Midbrain (tissue), 1 donor: ENCODE data around the gene TTC17.
"Not testable (repeated sequence)": the region's sequence is repeated elsewhere in the genome, so short reads cannot be mapped to it uniquely, and the experiment has no call there.

Source experiments
- DNase-seq: peaks from one replicate; lab custom pipeline; 2025; lab: John Stamatoyannopoulos, UW

The TTC17 gene

GRCh38 chr11:43467958-43468357, 109.2 kb downstream of the TTC17 start:
- no peak for DNase-seq

- DNase-seq, result not testable (repeated sequence)
Observed at GRCh38 chr11:43477491-43477890, 118.8 kb downstream of the TTC17 start.

- no peak for DNase-seq
Observed at GRCh38 chr11:43486141-43486540, 127.4 kb downstream of the TTC17 start.

- DNase-seq, result no peak
Observed at GRCh38 chr11:43489869-43490465, 131.2 kb downstream of the TTC17 start.

GRCh38 chr11:43492701-43493100, 134.0 kb downstream of the TTC17 start:
- DNase-seq, result no peak

- no peak for DNase-seq
Observed at GRCh38 chr11:43493431-43493830, 134.7 kb downstream of the TTC17 start.

GRCh38 chr11:43497144-43497543, 138.4 kb downstream of the TTC17 start:
- DNase-seq, result no peak

GRCh38 chr11:43498561-43498960, 139.8 kb downstream of the TTC17 start:
- no peak for DNase-seq

- no peak for DNase-seq
Observed at GRCh38 chr11:43503417-43503816, 144.7 kb downstream of the TTC17 start.

- no peak for DNase-seq
Observed at GRCh38 chr11:43504316-43504950, 145.7 kb downstream of the TTC17 start.

- no peak for DNase-seq
Observed at GRCh38 chr11:43505171-43505570, 146.5 kb downstream of the TTC17 start.

- no peak for DNase-seq
Observed at GRCh38 chr11:43507171-43507570, 148.5 kb downstream of the TTC17 start.

GRCh38 chr11:43508511-43508918, 149.8 kb downstream of the TTC17 start:
- no peak for DNase-seq

- DNase-seq, result no peak
Observed at GRCh38 chr11:43511959-43512358, 153.2 kb downstream of the TTC17 start.

GRCh38 chr11:43515090-43515489, 156.4 kb downstream of the TTC17 start:
- DNase-seq, result no peak

- no peak for DNase-seq
Observed at GRCh38 chr11:43516316-43516850, 157.7 kb downstream of the TTC17 start.

GRCh38 chr11:43517518-43517917, 158.8 kb downstream of the TTC17 start:
- no peak for DNase-seq

- no peak for DNase-seq
Observed at GRCh38 chr11:43518408-43519160, 159.9 kb downstream of the TTC17 start.

- no peak for DNase-seq
Observed at GRCh38 chr11:43521471-43521870, 162.8 kb downstream of the TTC17 start.

- no peak for DNase-seq
Observed at GRCh38 chr11:43523632-43524031, 164.9 kb downstream of the TTC17 start.

GRCh38 chr11:43532041-43532440, 173.3 kb downstream of the TTC17 start:
- no peak for DNase-seq

- DNase-seq, result no peak
Observed at GRCh38 chr11:43537833-43538615, 179.3 kb downstream of the TTC17 start.
